ENCODE data around the gene TCF4. TPM values are rescaled to one million over a fixed set of nuclear protein-coding genes. Genes with fewer than 3 reads are reported as not detected.

Gene TCF4
- total RNA-seq, 1 experiment from 2014 or later, result 143 TPM

DNA sequence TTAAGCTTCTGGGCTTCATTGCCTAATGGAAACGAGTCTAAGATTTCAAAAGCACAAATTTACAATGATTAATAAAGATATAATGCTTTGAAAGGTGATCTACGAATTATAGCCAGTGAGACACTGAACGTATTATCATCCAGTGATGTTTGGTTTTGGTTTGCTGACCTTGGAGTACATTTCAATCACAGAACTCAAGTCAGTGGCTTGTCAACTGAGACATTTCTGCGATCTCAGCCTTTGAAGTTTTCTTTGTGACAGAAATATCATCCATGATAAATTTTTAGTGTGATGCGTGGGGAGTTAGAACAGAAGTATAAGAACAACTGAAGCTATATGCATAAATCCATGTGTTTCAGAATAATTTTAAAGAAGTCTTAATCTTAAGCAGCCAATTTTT is 263.8 kb downstream of the TCF4 start:
- Histone ChIP-seq H3K36me3 (ENCODE audit: insufficient read depth, low read length, poor library complexity, severe bottlenecking) (no peaks in the 10 kb centered on the region), H3K27me3 (replicated peaks; ENCODE audit: insufficient read depth, low read depth, low read length, poor library complexity) (no peaks in the 10 kb centered on the region), H3K9me3 (ENCODE audit: low read depth, low read length, poor library complexity, severe bottlenecking) (no peaks in the 10 kb centered on the region), H3K27ac (ENCODE audit: low read depth, low read length, poor library complexity, severe bottlenecking) (peak overlapping the region; percentile 89), H3K4me1 (ENCODE audit: insufficient read depth, low read length, poor library complexity, severe bottlenecking) (peaks cover 39% of the 10 kb centered on the region), H3K4me3 (ENCODE audit: low read depth, low read length, poor library complexity, severe bottlenecking) (no peak overlapping the region)
- no peak for TF ChIP-seq CTCF (conservative IDR thresholded peaks at IDR 0.05; ENCODE audit: low read depth, low read length)
- TF ChIP-seq EZH2 (IDR thresholded peaks at IDR 0.05; ENCODE audit: borderline replicate concordance, low read depth, low read length, poor library complexity, severe bottlenecking), result no peak
- CTCF ChIA-PET, result no interaction called here
- POLR2A ChIA-PET (ENCODE audit: low non-redundant PET), result no interaction called here
- intact Hi-C loops (cut with micrococcal nuclease; ENCODE audit: unreplicated experiment), result loop anchor here (5.0 kb wide), 2 partner anchors 78 to 87 kb away; no protein-coding TSS in a partner anchor
- BruUV-seq (replicated peaks), result no TSS peak
- DNase-seq (ENCODE audit: low spot score), result no peak

DNA sequence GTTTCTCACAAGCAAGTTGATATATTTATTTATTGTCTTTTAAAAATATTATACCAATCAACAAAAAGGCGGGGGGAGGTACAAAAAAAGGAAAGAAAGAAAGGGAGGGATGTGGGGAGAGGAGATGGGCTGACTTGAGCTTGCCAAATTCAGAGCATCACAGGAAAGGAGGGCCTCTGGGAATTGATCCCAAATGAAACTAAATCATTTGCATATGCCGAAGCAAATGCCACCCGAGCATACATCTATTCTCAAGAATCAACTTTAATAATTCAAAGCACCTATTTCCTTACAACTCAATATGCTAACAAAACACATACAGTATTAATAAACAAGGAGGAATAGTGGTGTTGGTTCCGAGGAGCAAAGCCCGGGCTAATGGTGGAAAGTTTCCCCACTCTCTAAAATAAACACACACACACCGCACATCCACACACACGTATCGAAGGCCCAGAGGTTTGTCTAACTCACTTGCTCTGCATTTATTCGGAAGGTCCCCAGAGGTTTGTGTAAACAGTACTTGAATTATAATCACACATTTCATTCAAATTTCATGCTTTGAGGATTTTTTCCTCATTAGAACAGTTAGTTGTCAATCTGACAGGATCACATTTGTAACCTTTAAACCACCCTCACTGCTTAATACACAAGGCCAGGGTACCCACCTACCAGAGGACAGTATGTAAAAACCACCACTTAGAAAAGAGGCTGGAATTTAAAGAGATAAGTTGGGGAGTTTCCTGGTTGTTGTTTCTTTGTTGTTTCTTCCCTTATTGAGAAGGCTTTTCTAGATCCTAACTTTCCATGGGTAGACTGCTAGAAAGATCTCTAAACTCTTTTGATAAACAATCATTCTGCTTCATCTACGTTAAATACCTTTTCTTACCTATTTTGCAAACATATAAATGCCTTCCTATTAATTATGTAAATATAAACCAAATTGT is 264.7 kb downstream of the TCF4 start:
- BruUV-seq (replicated peaks), result no TSS peak
- H3K4me1 ChIP-seq (ENCODE audit: insufficient read depth, low read length, poor library complexity, severe bottlenecking), result peaks cover 42% of the 10 kb centered on the region
- ChIA-PET CTCF (no interaction called here), POLR2A (ENCODE audit: low non-redundant PET) (interaction anchor here (0.5 kb wide), 1 partner anchor 678 kb away, joined by 5 read pairs; no protein-coding TSS in a partner anchor)
- DNase-seq (ENCODE audit: low spot score), result peak; percentile 83
- H3K4me3 ChIP-seq (ENCODE audit: low read depth, low read length, poor library complexity, severe bottlenecking), result peak overlapping the region; percentile 60
- no peaks in the 10 kb centered on the region for H3K9me3 ChIP-seq (ENCODE audit: low read depth, low read length, poor library complexity, severe bottlenecking)
- no peaks in the 10 kb centered on the region for H3K27me3 ChIP-seq (replicated peaks; ENCODE audit: insufficient read depth, low read depth, low read length, poor library complexity)
- intact Hi-C loops (cut with micrococcal nuclease; ENCODE audit: unreplicated experiment), result loop anchor here (5.0 kb wide), 2 partner anchors 79 to 86 kb away; no protein-coding TSS in a partner anchor
- no peaks in the 10 kb centered on the region for H3K36me3 ChIP-seq (ENCODE audit: insufficient read depth, low read length, poor library complexity, severe bottlenecking)
- H3K27ac ChIP-seq (ENCODE audit: low read depth, low read length, poor library complexity, severe bottlenecking), result peak overlapping the region; percentile 89
- TF ChIP-seq EZH2 (IDR thresholded peaks at IDR 0.05; ENCODE audit: borderline replicate concordance, low read depth, low read length, poor library complexity, severe bottlenecking) (no peak), CTCF (conservative IDR thresholded peaks at IDR 0.05; ENCODE audit: low read depth, low read length) (no peak)

DNA sequence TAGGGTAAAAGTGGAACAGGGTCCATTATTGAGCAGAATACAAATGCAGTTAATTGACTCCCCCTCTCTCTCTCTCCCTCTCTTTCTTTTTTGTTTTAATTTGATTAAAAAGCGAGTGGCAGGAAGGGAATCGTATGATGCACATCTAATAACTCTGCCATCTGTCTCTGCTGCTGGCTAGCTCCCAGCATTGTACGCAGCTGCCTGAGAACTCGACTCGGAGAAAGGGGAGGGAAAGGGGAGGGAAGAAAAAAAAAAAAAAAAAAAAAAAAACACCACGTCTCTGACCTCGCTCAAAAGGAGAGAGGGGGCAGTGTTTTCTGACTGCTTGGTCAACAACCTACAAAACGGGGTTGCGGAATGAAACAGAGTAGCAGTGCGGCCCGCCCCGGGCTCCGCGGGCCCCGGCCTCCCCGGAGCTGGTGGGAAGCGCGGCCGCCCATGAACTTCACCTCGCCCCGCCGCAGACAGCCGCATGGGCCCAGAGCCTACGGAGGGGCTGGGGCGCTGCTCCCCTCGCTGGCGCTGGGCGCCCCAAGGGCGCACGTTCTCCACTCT is 265.7 kb downstream of the TCF4 start:
- Histone ChIP-seq H3K27me3 (replicated peaks; ENCODE audit: insufficient read depth, low read depth, low read length, poor library complexity) (no peaks in the 10 kb centered on the region), H3K27ac (ENCODE audit: low read depth, low read length, poor library complexity, severe bottlenecking) (peak overlapping the region; percentile 89), H3K36me3 (ENCODE audit: insufficient read depth, low read length, poor library complexity, severe bottlenecking) (no peaks in the 10 kb centered on the region), H3K4me3 (ENCODE audit: low read depth, low read length, poor library complexity, severe bottlenecking) (peak overlapping the region; percentile 60), H3K4me1 (ENCODE audit: insufficient read depth, low read length, poor library complexity, severe bottlenecking) (peaks cover 42% of the 10 kb centered on the region), H3K9me3 (ENCODE audit: low read depth, low read length, poor library complexity, severe bottlenecking) (no peaks in the 10 kb centered on the region)
- no TSS peak for BruUV-seq (replicated peaks)
- POLR2A ChIA-PET (ENCODE audit: low non-redundant PET), result interaction anchor here (0.5 to 0.6 kb wide), 3 partner anchors 29 to 677 kb away, joined by 5 to 6 read pairs (median 6); no protein-coding TSS in a partner anchor
- CTCF ChIA-PET, result interaction anchor here (0.7 kb wide), 1 partner anchor 331 kb away, joined by 8 read pairs; no protein-coding TSS in a partner anchor
- DNase-seq (ENCODE audit: low spot score), result peak; percentile 95
- TF ChIP-seq EZH2 (IDR thresholded peaks at IDR 0.05; ENCODE audit: borderline replicate concordance, low read depth, low read length, poor library complexity, severe bottlenecking), result no peak
- no peak for TF ChIP-seq CTCF (conservative IDR thresholded peaks at IDR 0.05; ENCODE audit: low read depth, low read length)
- intact Hi-C loops (cut with micrococcal nuclease; ENCODE audit: unreplicated experiment), result loop anchor here (5.0 kb wide), 2 partner anchors 80 to 85 kb away; no protein-coding TSS in a partner anchor

All from A673 (cell line).